HG03280 (cell line): ENCODE data around the gene CEMP1.

Experiments used
- ATAC-seq: cut with Tn5 transposase; IDR thresholded peaks from one replicate; pipeline ENCODE4 v1.9.1; 2021; ENCODE audit warnings: mild to moderate bottlenecking, moderate library complexity; ENCODE audit not compliant: unreplicated experiment

CEMP1 gene

GRCh38 chr16:2520784-2521531 is 10.2 kb downstream of the CEMP1 start:
- ATAC-seq: peak; percentile 21

- ATAC-seq: peak; percentile 47
Measured at GRCh38 chr16:2520097-2520783, 11.0 kb downstream of the CEMP1 start, which contains the start of gene AMDHD2. Gene AMDHD2, plus strand, starts transcription at chr16:2520371. Its CDS starts 88 bp downstream, at chr16:2520459.

- ATAC-seq: no peak
Measured at GRCh38 chr16:2519711-2520080, 11.5 kb downstream of the CEMP1 start.

GRCh38 chr16:2518823-2519710 is 12.1 kb downstream of the CEMP1 start:
- no peak for ATAC-seq

GRCh38 chr16:2517954-2518605 is 13.1 kb downstream of the CEMP1 start:
- ATAC-seq: no peak

GRCh38 chr16:2516391-2517240 is 14.6 kb downstream of the CEMP1 start:
- no peak for ATAC-seq

- no peak for ATAC-seq
Measured at GRCh38 chr16:2515180-2515851, 15.9 kb downstream of the CEMP1 start.

- no peak for ATAC-seq
Measured at GRCh38 chr16:2514333-2515179, 16.7 kb downstream of the CEMP1 start.

- peak; percentile 78 for ATAC-seq
Measured at GRCh38 chr16:2513405-2514332, 17.5 kb downstream of the CEMP1 start, which contains the start of gene ATP6V0C. Gene ATP6V0C, plus strand, starts transcription at chr16:2513952. Its CDS starts 152 bp downstream, at chr16:2514104.

GRCh38 chr16:2512735-2513404 is 18.3 kb downstream of the CEMP1 start:
- ATAC-seq: no peak

GRCh38 chr16:2511996-2512734 is 19.0 kb downstream of the CEMP1 start:
- no peak for ATAC-seq

GRCh38 chr16:2511128-2511800 is 19.9 kb downstream of the CEMP1 start:
- no peak for ATAC-seq

- no peak for ATAC-seq
Measured at GRCh38 chr16:2508722-2509400, 22.3 kb downstream of the CEMP1 start.

GRCh38 chr16:2507665-2508064 is 23.5 kb downstream of the CEMP1 start:
- no peak for ATAC-seq
